Parathyroid adenoma (tissue), 2 donors: ENCODE measurements around the gene VKORC1L1.

Experiments
- H2AFZ ChIP-seq: fragments of 300-600 bp; sonication (generic); one replicate; pipeline ENCODE4 v1.7.0; 2017; ENCODE audit warnings: antibody characterized with exemption, mild to moderate bottlenecking
- H3K27ac ChIP-seq: fragments of 300-600 bp; sonication (generic); one replicate; pipeline ENCODE4 v1.7.0; 2017
- H3K27me3 ChIP-seq: fragments of 300-600 bp; sonication (generic); one replicate; pipeline ENCODE4 v1.7.0; 2017; ENCODE audit warnings: low read length; ENCODE audit not compliant: control insufficient read depth, insufficient read depth
- H3K36me3 ChIP-seq: fragments of 300-600 bp; sonication (generic); one replicate; pipeline ENCODE4 v1.7.0; 2017; ENCODE audit warnings: low read length; ENCODE audit not compliant: control insufficient read depth, insufficient read depth
- H3K4me1 ChIP-seq: fragments of 300-600 bp; sonication (generic); one replicate; pipeline ENCODE4 v1.7.0; 2017; ENCODE audit warnings: control low read depth
- H3K4me2 ChIP-seq: fragments of 300-600 bp; sonication (generic); one replicate; pipeline ENCODE4 v1.7.0; 2017; ENCODE audit warnings: low read length
- H3K4me3 ChIP-seq: fragments of 300-600 bp; sonication (generic); one replicate; pipeline ENCODE4 v1.7.0; 2017; ENCODE audit warnings: low read depth, low read length
- H3K79me2 ChIP-seq: fragments of 300-600 bp; sonication (generic); one replicate; pipeline ENCODE4 v1.7.0; 2017; ENCODE audit warnings: control low read depth
- H3K9ac ChIP-seq: fragments of 300-600 bp; sonication (generic); one replicate; pipeline ENCODE4 v1.7.0; 2017; ENCODE audit warnings: mild to moderate bottlenecking
- H3K9me3 ChIP-seq: fragments of 300-600 bp; sonication (generic); one replicate; pipeline ENCODE4 v1.7.0; 2017; ENCODE audit warnings: low read length; ENCODE audit not compliant: control insufficient read depth
- TF ChIP-seq, protein P1 (sequence below): fragments of 300-600 bp; sonication (generic); IDR thresholded peaks from one replicate; pipeline ENCODE4 v1.7.0; 2017; ENCODE audit warnings: antibody characterized with exemption, mild to moderate bottlenecking
- donor health status: primary hyperparathyroidism.

VKORC1L1 gene

DNA sequence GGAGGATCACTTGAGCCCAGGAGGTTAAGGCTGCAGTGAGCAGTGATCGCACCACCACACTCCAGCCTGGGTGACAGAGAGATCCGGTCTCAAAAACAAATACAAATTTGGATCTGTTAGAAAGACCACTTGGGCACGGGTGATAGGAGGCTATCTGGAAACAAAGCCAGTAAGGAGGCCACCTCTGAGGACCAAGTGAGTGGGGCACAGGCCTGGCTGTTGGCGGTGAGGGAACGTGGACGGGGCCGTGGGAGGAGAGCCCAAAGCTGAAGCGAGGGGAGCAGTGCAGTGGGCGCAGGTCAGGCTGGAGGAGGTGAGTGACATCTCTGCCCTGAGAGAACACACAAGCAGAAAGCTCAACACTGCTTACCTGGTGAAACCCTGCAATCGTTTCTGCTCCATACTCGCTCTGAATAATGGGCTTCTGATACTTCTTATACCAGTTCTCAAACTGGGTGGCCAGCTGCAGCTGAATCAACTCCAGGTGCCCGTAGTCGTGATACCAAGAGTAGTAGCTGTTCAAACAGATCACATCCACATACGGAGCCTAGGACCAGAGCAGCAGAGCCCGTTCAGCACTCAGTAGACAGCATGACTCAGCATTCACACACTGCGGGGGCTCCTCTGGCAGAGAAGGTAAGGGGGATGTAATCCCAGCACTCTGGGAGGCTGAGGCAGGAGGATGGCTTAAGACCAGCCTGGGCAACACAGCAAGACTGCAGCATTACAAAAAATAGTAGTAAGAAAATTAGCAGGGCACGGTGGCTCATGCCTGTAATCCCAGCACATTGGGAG is 94.7 kb downstream of the VKORC1L1 start:
- no peaks in the 10 kb centered on the region for H3K27me3 ChIP-seq
- no peaks in the 10 kb centered on the region for H3K9me3 ChIP-seq
- H3K4me3 ChIP-seq: no peak overlapping the region
- H3K27ac ChIP-seq: no peak overlapping the region
- no peaks in the 10 kb centered on the region for H3K4me1 ChIP-seq
- H2AFZ ChIP-seq: no peak overlapping the region
- no peaks in the 10 kb centered on the region for H3K36me3 ChIP-seq
- H3K79me2 ChIP-seq: no peaks in the 10 kb centered on the region
- no peak overlapping the region for H3K4me2 ChIP-seq
- TF ChIP-seq, protein P1, sequence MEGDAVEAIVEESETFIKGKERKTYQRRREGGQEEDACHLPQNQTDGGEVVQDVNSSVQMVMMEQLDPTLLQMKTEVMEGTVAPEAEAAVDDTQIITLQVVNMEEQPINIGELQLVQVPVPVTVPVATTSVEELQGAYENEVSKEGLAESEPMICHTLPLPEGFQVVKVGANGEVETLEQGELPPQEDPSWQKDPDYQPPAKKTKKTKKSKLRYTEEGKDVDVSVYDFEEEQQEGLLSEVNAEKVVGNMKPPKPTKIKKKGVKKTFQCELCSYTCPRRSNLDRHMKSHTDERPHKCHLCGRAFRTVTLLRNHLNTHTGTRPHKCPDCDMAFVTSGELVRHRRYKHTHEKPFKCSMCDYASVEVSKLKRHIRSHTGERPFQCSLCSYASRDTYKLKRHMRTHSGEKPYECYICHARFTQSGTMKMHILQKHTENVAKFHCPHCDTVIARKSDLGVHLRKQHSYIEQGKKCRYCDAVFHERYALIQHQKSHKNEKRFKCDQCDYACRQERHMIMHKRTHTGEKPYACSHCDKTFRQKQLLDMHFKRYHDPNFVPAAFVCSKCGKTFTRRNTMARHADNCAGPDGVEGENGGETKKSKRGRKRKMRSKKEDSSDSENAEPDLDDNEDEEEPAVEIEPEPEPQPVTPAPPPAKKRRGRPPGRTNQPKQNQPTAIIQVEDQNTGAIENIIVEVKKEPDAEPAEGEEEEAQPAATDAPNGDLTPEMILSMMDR: no peak
- no peak overlapping the region for H3K9ac ChIP-seq

DNA sequence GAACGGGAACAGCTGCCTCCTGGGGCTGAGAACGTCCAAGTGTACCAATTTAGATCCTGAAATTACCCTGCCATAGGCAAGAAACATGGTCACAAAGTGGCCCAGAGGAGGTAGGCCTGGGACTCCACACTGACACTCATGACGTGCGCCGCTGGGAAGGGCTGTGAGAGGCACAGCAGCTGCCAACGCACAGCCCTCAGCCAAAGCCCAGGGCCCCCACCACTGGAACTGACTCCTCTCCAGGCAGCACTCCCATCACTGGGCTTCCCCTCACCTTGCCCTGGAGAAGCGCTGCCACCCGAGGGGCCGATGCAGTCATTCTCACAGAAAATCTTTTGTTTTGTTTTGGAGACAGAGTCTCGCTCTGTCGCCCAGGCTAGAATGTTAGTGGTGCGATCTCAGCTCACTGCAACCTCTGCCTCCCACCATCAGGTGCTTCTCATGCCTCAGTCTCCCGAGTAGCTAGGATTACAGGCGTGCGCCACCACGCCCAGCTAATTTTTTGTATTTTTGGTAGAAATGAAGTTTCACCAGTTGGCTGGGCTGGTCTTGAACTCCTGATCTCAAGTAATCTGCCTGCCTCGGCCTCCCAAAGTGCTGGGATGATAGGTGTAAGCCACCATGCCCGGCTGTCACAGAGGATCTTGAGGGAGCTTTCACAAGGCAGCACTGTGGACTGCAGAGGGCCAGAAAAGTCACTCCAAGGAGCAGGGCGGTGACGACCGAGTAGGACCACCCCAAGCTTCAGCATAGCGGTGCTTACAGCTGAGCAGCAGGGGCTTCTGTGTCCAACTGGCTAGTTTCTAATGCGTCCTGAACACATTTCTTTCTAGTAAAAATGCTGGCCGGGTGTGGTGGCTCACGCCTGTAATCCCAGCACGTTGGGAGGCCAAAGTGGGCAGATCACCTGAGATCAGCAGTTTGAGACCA is 95.6 kb downstream of the VKORC1L1 start:
- Histone ChIP-seq H2AFZ (no peak overlapping the region), H3K27ac (no peak overlapping the region), H3K27me3 (no peaks in the 10 kb centered on the region), H3K4me2 (no peak overlapping the region), H3K4me1 (no peaks in the 10 kb centered on the region), H3K36me3 (no peaks in the 10 kb centered on the region), H3K4me3 (no peak overlapping the region), H3K9me3 (no peaks in the 10 kb centered on the region), H3K79me2 (peaks cover 3% of the 10 kb centered on the region), H3K9ac (no peak overlapping the region)
- TF ChIP-seq, protein P1: no peak

DNA sequence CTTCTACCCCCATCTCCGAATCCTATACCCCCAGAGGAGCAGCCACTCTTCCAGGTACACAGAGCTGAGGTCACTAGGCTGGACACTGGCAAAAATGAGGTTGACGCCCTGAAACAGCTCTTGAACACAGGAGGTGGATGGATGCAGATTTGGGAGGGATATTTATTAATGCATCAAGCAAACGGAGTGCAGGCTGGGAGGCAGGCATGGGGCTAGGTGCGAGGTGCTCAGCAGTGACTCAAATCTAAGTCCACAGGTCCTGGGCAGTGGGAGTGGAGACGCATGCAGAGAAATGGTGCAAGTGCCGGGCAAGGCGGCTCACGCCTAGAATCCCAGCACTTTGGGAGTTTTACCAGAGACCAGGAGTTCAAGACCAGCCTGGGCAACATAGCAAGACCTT is 98.1 kb downstream of the VKORC1L1 start:
- Histone ChIP-seq H3K4me3 (no peak overlapping the region), H3K79me2 (peaks cover 3% of the 10 kb centered on the region), H3K27ac (no peak overlapping the region), H3K9me3 (no peaks in the 10 kb centered on the region), H3K36me3 (no peaks in the 10 kb centered on the region), H3K4me1 (no peaks in the 10 kb centered on the region), H3K27me3 (no peaks in the 10 kb centered on the region), H2AFZ (no peak overlapping the region), H3K9ac (no peak overlapping the region), H3K4me2 (no peak overlapping the region)
- TF ChIP-seq, protein P1: no peak

DNA sequence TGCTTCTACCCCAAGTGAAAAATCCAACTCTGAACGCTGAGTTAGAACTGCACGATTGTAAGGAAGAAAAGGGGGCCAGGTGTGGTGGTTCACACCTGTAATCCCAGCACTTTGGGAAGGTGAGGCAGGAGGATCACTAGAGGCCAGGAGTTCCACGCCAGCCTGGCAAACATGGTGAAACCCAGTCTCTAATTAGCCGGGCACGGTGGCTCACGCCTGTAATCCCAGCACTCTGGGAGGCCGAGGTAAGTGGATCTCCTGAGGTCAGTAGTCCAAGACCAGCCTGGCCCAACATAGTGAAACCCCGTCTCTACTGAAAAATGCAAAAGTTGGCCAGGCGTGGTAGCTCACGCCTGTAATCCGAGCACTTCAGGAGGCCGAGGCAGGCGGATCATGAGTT is 100.1 kb downstream of the VKORC1L1 start:
- Histone ChIP-seq H3K4me1 (no peaks in the 10 kb centered on the region), H3K36me3 (no peaks in the 10 kb centered on the region), H3K9me3 (no peaks in the 10 kb centered on the region), H3K4me2 (no peak overlapping the region), H3K27ac (no peak overlapping the region), H3K79me2 (peaks cover 3% of the 10 kb centered on the region), H3K9ac (no peak overlapping the region), H3K27me3 (no peaks in the 10 kb centered on the region), H3K4me3 (no peak overlapping the region), H2AFZ (no peak overlapping the region)
- TF ChIP-seq, protein P1: no peak
